WTC11 (cell line): ENCODE measurements around the gene GFOD1. TPM values are rescaled to one million over a fixed set of nuclear protein-coding genes. Genes with fewer than 3 reads are reported as not detected.

ENCODE experiments used
- ATAC-seq: fragments of 200-7000 bp; cut with Tn5 transposase; 2 replicates; pipeline ENCODE4 v1.10.0; 2021; ENCODE audit warnings: mild to moderate bottlenecking, moderate library complexity
- CTCF ChIA-PET: fragments of 300-600 bp; sonication (Branson Sonifier 250); formaldehyde crosslinking; loops from one replicate; lab custom pipeline; 2021; ENCODE audit warnings: antibody characterized with exemption; lab: Charles Lee
- POLR2A ChIA-PET: fragments of 350-600 bp; sonication (Branson Sonifier 250); formaldehyde crosslinking; loops from one replicate; lab custom pipeline; 2021; ENCODE audit warnings: antibody characterized with exemption; lab: Charles Lee
- DNase-seq: peaks from one replicate; pipeline ENCODE4 v3.0.0; 2021; ENCODE audit warnings: low spot score
- H3K27ac Mint-ChIP-seq: 2 replicates; pipeline ENCODE4 v1.8.0; 2021; ENCODE audit warnings: mixed read lengths
- H3K27me3 Mint-ChIP-seq: 2 replicates; pipeline ENCODE4 v1.8.0; 2021; ENCODE audit warnings: low read depth, mild to moderate bottlenecking, moderate library complexity, mixed read lengths
- H3K36me3 Mint-ChIP-seq: 2 replicates; pipeline ENCODE4 v1.8.0; 2021; ENCODE audit warnings: mixed read lengths
- H3K4me1 Mint-ChIP-seq: 2 replicates; pipeline ENCODE4 v1.8.0; 2022; ENCODE audit warnings: mixed read lengths
- H3K4me3 Mint-ChIP-seq: 2 replicates; pipeline ENCODE4 v1.8.0; 2021; ENCODE audit warnings: mild to moderate bottlenecking, moderate library complexity, mixed read lengths
- H3K9me3 Mint-ChIP-seq: 2 replicates; pipeline ENCODE4 v1.8.0; 2021; ENCODE audit warnings: mixed read lengths
- FOXJ3 ChIP-seq: sonication (generic); formaldehyde crosslinking; IDR thresholded peaks from 2 replicates; pipeline ENCODE4 v1.9.0; 2021; ENCODE audit warnings: missing genetic modification reagents, mild to moderate bottlenecking, borderline replicate concordance
- FOXK1 ChIP-seq: sonication (generic); formaldehyde crosslinking; IDR thresholded peaks from 2 replicates; pipeline ENCODE4 v1.8.0; 2022; ENCODE audit warnings: mild to moderate bottlenecking, moderate library complexity, missing genetic modification reagents
- MXD4 ChIP-seq: fragments of 250-450 bp; sonication (Bioruptor Pico); IDR thresholded peaks from 2 replicates; pipeline ENCODE4 v1.8.0; 2021; ENCODE audit warnings: mild to moderate bottlenecking, moderate library complexity, borderline replicate concordance
- NFYB ChIP-seq: sonication (generic); formaldehyde crosslinking; conservative IDR thresholded peaks from 2 replicates; pipeline ENCODE4 v1.8.0; 2022; ENCODE audit warnings: low read depth, missing genetic modification reagents
- NR1H2 ChIP-seq: sonication (generic); formaldehyde crosslinking; IDR thresholded peaks from 2 replicates; pipeline ENCODE4 v1.9.0; 2021; ENCODE audit warnings: mild to moderate bottlenecking, moderate library complexity, missing genetic modification reagents
- OVOL2 ChIP-seq: fragments of 250-450 bp; sonication (Bioruptor Pico); IDR thresholded peaks from 2 replicates; pipeline ENCODE4 v1.9.0; 2021; ENCODE audit warnings: mild to moderate bottlenecking, borderline replicate concordance
- SP1 ChIP-seq: sonication (generic); formaldehyde crosslinking; conservative IDR thresholded peaks from 2 replicates; pipeline ENCODE4 v1.8.1; 2022; ENCODE audit warnings: missing genetic modification reagents
- TCF7 ChIP-seq: sonication (generic); formaldehyde crosslinking; IDR thresholded peaks from 2 replicates; pipeline ENCODE4 v1.8.0; 2022; ENCODE audit warnings: mild to moderate bottlenecking, low read depth, missing genetic modification reagents, moderate library complexity
- ZNF232 ChIP-seq: sonication (generic); formaldehyde crosslinking; IDR thresholded peaks from 2 replicates; pipeline ENCODE4 v1.8.0; 2022; ENCODE audit warnings: mild to moderate bottlenecking, missing genetic modification reagents
- total RNA-seq: library from RNA; stranded (reverse); gene quantifications from 3 replicates; pipeline ENCODE4 v1.2.3, GENCODE V29; 2021
- TF ChIP-seq, protein P1 (sequence below): sonication (generic); formaldehyde crosslinking; IDR thresholded peaks from 2 replicates; pipeline ENCODE4 v1.8.0; 2023; ENCODE audit warnings: missing genetic modification reagents, mild to moderate bottlenecking, borderline replicate concordance
- TF ChIP-seq, protein P2 (sequence below): sonication (generic); formaldehyde crosslinking; IDR thresholded peaks from 2 replicates; pipeline ENCODE4 v1.8.0; 2023; ENCODE audit warnings: missing genetic modification reagents
- TF ChIP-seq, protein P3 (sequence below): sonication (generic); formaldehyde crosslinking; conservative IDR thresholded peaks from 2 replicates; pipeline ENCODE4 v1.8.1; 2022; ENCODE audit warnings: mild to moderate bottlenecking, missing genetic modification reagents
- TF ChIP-seq, protein P4 (sequence below): fragments of 250-450 bp; sonication (Bioruptor Pico); IDR thresholded peaks from 2 replicates; pipeline ENCODE4 v1.9.0; 2021; ENCODE audit warnings: moderate library complexity, mild to moderate bottlenecking, inconsistent platforms, borderline replicate concordance
- TF ChIP-seq, protein P5 (sequence below): sonication (generic); formaldehyde crosslinking; IDR thresholded peaks from 2 replicates; pipeline ENCODE4 v1.8.1; 2023; ENCODE audit warnings: mild to moderate bottlenecking, missing genetic modification reagents
- TF ChIP-seq, protein P6 (sequence below): fragments of 250-450 bp; sonication (Bioruptor Pico); IDR thresholded peaks from 2 replicates; pipeline ENCODE4 v1.9.0; 2021; ENCODE audit warnings: mild to moderate bottlenecking, borderline replicate concordance
- TF ChIP-seq, protein P7 (sequence below): fragments of 250-450 bp; sonication (Bioruptor Pico); IDR thresholded peaks from 2 replicates; pipeline ENCODE4 v1.9.0; 2021; ENCODE audit warnings: mild to moderate bottlenecking
- TF ChIP-seq, protein P8 (sequence below): fragments of 250-450 bp; sonication (Bioruptor Pico); IDR thresholded peaks from 2 replicates; pipeline ENCODE4 v2.1.2; 2022; ENCODE audit warnings: mild to moderate bottlenecking, moderate library complexity
- TF ChIP-seq, protein P9 (sequence below): sonication (generic); formaldehyde crosslinking; IDR thresholded peaks from 2 replicates; pipeline ENCODE4 v1.8.1; 2023; ENCODE audit warnings: mild to moderate bottlenecking, missing genetic modification reagents, moderate library complexity

Gene GFOD1
- total RNA-seq, 1 experiment from 2014 or later, result 8.5 TPM

DNA sequence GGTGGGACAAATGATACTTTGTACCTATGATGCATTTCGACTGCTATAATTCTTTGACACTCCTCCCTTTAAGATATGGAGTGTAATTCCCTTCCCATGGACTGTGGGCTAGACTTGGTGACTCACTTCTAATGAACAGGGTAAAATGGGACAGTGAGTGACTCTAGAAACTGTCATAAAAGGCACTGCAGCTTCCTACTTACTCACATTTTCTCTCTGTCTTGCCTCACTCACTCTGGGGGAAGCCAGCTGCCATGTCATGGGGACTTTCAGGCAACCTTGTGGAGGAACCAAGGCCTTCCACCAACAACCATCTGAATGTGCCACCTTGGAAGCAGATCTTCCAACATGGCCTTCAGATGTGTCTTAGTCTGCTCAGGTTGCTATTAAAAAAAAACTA is 12.9 kb upstream of the GFOD1 start:
- no peaks in the 10 kb centered on the region for H3K9me3 Mint-ChIP-seq
- peaks cover 18% of the 10 kb centered on the region for H3K4me1 Mint-ChIP-seq
- H3K27me3 Mint-ChIP-seq, result no peaks in the 10 kb centered on the region
- no peak for DNase-seq
- H3K27ac Mint-ChIP-seq, result no peak overlapping the region
- ChIA-PET CTCF (no interaction called here), POLR2A (no interaction called here)
- ATAC-seq, result no peak
- no peaks in the 10 kb centered on the region for H3K36me3 Mint-ChIP-seq
- no peak overlapping the region for H3K4me3 Mint-ChIP-seq
- TF ChIP-seq FOXJ3 (no peak), OVOL2 (no peak), SP1 (no peak), MXD4 (CRISPR knock-in tag) (no peak), NFYB (CRISPR knock-in tag) (no peak), TCF7 (CRISPR knock-in tag) (no peak), NR1H2 (CRISPR knock-in tag) (no peak), FOXK1 (no peak), ZNF232 (no peak)
- TF ChIP-seq, protein P1, sequence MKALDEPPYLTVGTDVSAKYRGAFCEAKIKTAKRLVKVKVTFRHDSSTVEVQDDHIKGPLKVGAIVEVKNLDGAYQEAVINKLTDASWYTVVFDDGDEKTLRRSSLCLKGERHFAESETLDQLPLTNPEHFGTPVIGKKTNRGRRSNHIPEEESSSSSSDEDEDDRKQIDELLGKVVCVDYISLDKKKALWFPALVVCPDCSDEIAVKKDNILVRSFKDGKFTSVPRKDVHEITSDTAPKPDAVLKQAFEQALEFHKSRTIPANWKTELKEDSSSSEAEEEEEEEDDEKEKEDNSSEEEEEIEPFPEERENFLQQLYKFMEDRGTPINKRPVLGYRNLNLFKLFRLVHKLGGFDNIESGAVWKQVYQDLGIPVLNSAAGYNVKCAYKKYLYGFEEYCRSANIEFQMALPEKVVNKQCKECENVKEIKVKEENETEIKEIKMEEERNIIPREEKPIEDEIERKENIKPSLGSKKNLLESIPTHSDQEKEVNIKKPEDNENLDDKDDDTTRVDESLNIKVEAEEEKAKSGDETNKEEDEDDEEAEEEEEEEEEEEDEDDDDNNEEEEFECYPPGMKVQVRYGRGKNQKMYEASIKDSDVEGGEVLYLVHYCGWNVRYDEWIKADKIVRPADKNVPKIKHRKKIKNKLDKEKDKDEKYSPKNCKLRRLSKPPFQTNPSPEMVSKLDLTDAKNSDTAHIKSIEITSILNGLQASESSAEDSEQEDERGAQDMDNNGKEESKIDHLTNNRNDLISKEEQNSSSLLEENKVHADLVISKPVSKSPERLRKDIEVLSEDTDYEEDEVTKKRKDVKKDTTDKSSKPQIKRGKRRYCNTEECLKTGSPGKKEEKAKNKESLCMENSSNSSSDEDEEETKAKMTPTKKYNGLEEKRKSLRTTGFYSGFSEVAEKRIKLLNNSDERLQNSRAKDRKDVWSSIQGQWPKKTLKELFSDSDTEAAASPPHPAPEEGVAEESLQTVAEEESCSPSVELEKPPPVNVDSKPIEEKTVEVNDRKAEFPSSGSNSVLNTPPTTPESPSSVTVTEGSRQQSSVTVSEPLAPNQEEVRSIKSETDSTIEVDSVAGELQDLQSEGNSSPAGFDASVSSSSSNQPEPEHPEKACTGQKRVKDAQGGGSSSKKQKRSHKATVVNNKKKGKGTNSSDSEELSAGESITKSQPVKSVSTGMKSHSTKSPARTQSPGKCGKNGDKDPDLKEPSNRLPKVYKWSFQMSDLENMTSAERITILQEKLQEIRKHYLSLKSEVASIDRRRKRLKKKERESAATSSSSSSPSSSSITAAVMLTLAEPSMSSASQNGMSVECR (CRISPR knock-in tag), result no peak
- TF ChIP-seq, protein P2, sequence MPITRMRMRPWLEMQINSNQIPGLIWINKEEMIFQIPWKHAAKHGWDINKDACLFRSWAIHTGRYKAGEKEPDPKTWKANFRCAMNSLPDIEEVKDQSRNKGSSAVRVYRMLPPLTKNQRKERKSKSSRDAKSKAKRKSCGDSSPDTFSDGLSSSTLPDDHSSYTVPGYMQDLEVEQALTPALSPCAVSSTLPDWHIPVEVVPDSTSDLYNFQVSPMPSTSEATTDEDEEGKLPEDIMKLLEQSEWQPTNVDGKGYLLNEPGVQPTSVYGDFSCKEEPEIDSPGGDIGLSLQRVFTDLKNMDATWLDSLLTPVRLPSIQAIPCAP (CRISPR knock-in tag), result no peak
- TF ChIP-seq, protein P3, sequence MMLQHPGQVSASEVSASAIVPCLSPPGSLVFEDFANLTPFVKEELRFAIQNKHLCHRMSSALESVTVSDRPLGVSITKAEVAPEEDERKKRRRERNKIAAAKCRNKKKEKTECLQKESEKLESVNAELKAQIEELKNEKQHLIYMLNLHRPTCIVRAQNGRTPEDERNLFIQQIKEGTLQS, result no peak
- TF ChIP-seq, protein P4, sequence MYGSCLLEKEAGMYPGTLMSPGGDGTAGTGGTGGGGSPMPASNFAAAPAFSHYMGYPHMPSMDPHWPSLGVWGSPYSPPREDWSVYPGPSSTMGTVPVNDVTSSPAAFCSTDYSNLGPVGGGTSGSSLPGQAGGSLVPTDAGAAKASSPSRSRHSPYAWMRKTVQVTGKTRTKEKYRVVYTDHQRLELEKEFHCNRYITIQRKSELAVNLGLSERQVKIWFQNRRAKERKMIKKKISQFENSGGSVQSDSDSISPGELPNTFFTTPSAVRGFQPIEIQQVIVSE (CRISPR knock-in tag), result no peak
- TF ChIP-seq, protein P5, sequence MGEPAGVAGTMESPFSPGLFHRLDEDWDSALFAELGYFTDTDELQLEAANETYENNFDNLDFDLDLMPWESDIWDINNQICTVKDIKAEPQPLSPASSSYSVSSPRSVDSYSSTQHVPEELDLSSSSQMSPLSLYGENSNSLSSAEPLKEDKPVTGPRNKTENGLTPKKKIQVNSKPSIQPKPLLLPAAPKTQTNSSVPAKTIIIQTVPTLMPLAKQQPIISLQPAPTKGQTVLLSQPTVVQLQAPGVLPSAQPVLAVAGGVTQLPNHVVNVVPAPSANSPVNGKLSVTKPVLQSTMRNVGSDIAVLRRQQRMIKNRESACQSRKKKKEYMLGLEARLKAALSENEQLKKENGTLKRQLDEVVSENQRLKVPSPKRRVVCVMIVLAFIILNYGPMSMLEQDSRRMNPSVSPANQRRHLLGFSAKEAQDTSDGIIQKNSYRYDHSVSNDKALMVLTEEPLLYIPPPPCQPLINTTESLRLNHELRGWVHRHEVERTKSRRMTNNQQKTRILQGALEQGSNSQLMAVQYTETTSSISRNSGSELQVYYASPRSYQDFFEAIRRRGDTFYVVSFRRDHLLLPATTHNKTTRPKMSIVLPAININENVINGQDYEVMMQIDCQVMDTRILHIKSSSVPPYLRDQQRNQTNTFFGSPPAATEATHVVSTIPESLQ (CRISPR knock-in tag), result no peak
- TF ChIP-seq, protein P6, sequence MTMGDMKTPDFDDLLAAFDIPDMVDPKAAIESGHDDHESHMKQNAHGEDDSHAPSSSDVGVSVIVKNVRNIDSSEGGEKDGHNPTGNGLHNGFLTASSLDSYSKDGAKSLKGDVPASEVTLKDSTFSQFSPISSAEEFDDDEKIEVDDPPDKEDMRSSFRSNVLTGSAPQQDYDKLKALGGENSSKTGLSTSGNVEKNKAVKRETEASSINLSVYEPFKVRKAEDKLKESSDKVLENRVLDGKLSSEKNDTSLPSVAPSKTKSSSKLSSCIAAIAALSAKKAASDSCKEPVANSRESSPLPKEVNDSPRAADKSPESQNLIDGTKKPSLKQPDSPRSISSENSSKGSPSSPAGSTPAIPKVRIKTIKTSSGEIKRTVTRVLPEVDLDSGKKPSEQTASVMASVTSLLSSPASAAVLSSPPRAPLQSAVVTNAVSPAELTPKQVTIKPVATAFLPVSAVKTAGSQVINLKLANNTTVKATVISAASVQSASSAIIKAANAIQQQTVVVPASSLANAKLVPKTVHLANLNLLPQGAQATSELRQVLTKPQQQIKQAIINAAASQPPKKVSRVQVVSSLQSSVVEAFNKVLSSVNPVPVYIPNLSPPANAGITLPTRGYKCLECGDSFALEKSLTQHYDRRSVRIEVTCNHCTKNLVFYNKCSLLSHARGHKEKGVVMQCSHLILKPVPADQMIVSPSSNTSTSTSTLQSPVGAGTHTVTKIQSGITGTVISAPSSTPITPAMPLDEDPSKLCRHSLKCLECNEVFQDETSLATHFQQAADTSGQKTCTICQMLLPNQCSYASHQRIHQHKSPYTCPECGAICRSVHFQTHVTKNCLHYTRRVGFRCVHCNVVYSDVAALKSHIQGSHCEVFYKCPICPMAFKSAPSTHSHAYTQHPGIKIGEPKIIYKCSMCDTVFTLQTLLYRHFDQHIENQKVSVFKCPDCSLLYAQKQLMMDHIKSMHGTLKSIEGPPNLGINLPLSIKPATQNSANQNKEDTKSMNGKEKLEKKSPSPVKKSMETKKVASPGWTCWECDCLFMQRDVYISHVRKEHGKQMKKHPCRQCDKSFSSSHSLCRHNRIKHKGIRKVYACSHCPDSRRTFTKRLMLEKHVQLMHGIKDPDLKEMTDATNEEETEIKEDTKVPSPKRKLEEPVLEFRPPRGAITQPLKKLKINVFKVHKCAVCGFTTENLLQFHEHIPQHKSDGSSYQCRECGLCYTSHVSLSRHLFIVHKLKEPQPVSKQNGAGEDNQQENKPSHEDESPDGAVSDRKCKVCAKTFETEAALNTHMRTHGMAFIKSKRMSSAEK (CRISPR knock-in tag), result no peak
- TF ChIP-seq, protein P7, sequence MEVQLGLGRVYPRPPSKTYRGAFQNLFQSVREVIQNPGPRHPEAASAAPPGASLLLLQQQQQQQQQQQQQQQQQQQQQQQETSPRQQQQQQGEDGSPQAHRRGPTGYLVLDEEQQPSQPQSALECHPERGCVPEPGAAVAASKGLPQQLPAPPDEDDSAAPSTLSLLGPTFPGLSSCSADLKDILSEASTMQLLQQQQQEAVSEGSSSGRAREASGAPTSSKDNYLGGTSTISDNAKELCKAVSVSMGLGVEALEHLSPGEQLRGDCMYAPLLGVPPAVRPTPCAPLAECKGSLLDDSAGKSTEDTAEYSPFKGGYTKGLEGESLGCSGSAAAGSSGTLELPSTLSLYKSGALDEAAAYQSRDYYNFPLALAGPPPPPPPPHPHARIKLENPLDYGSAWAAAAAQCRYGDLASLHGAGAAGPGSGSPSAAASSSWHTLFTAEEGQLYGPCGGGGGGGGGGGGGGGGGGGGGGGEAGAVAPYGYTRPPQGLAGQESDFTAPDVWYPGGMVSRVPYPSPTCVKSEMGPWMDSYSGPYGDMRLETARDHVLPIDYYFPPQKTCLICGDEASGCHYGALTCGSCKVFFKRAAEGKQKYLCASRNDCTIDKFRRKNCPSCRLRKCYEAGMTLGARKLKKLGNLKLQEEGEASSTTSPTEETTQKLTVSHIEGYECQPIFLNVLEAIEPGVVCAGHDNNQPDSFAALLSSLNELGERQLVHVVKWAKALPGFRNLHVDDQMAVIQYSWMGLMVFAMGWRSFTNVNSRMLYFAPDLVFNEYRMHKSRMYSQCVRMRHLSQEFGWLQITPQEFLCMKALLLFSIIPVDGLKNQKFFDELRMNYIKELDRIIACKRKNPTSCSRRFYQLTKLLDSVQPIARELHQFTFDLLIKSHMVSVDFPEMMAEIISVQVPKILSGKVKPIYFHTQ (CRISPR knock-in tag), result no peak
- TF ChIP-seq, protein P8, sequence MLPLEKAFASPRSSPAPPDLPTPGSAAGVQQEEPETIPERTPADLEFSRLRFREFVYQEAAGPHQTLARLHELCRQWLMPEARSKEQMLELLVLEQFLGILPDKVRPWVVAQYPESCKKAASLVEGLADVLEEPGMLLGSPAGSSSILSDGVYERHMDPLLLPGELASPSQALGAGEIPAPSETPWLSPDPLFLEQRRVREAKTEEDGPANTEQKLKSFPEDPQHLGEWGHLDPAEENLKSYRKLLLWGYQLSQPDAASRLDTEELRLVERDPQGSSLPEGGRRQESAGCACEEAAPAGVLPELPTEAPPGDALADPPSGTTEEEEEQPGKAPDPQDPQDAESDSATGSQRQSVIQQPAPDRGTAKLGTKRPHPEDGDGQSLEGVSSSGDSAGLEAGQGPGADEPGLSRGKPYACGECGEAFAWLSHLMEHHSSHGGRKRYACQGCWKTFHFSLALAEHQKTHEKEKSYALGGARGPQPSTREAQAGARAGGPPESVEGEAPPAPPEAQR (CRISPR knock-in tag), result no peak
- TF ChIP-seq, protein P9, sequence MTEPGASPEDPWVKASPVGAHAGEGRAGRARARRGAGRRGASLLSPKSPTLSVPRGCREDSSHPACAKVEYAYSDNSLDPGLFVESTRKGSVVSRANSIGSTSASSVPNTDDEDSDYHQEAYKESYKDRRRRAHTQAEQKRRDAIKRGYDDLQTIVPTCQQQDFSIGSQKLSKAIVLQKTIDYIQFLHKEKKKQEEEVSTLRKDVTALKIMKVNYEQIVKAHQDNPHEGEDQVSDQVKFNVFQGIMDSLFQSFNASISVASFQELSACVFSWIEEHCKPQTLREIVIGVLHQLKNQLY (CRISPR knock-in tag), result no peak
